ENCODE data around the gene SDCBP2.
"Not testable (repeated sequence)": the region's sequence is repeated elsewhere in the genome, so short reads cannot be mapped to it uniquely, and the experiment has no call there.

The SDCBP2 gene

GRCh38 chr20:1357921-1358671 is 29.2 kb upstream of the SDCBP2 start:
- no peak for DNase-seq

GRCh38 chr20:1353956-1354355 is 25.0 kb upstream of the SDCBP2 start:
- no peak for DNase-seq

- no peak for DNase-seq
Measured at GRCh38 chr20:1346315-1346969, 17.5 kb upstream of the SDCBP2 start.

- no peak for DNase-seq
Measured at GRCh38 chr20:1345756-1346093, 16.8 kb upstream of the SDCBP2 start.

- no peak for DNase-seq
Measured at GRCh38 chr20:1345030-1345755, 16.3 kb upstream of the SDCBP2 start.

- DNase-seq, result not testable (repeated sequence)
Measured at GRCh38 chr20:1343446-1344124, 14.6 kb upstream of the SDCBP2 start.

GRCh38 chr20:1341561-1342265 is 12.8 kb upstream of the SDCBP2 start:
- no peak for DNase-seq

GRCh38 chr20:1338801-1339200 is 9.9 kb upstream of the SDCBP2 start:
- DNase-seq, result no peak

- no peak for DNase-seq
Measured at GRCh38 chr20:1338096-1338495, 9.2 kb upstream of the SDCBP2 start.

GRCh38 chr20:1337441-1337840 is 8.5 kb upstream of the SDCBP2 start:
- no peak for DNase-seq

- DNase-seq, result no peak
Measured at GRCh38 chr20:1336699-1337367, 7.9 kb upstream of the SDCBP2 start.

- DNase-seq, result no peak
Measured at GRCh38 chr20:1335961-1336698, 7.2 kb upstream of the SDCBP2 start.

- no peak for DNase-seq
Measured at GRCh38 chr20:1334761-1335160, 5.8 kb upstream of the SDCBP2 start.

- DNase-seq, result no peak
Measured at GRCh38 chr20:1334370-1334731, 5.4 kb upstream of the SDCBP2 start.

- DNase-seq, result no peak
Measured at GRCh38 chr20:1333462-1334369, 4.8 kb upstream of the SDCBP2 start.

GRCh38 chr20:1332749-1333300 is 3.9 kb upstream of the SDCBP2 start:
- DNase-seq, result no peak

- no peak for DNase-seq
Measured at GRCh38 chr20:1331801-1332453, 3.0 kb upstream of the SDCBP2 start.

- DNase-seq, result no peak
Measured at GRCh38 chr20:1331101-1331500, 2.2 kb upstream of the SDCBP2 start.

- peak; percentile 71 for DNase-seq
Measured at GRCh38 chr20:1330075-1330830, 1.3 kb upstream of the SDCBP2 start.
